Stromal cell of bone marrow (primary cell): ENCODE results near the gene HEATR3.

Source experiments
- DNase-seq: peaks from one replicate; pipeline ENCODE4 v3.0.0-alpha.2; 2012; ENCODE audit warnings: low read depth

HEATR3 gene

GRCh38 chr16:50153596-50154419 is 88.0 kb downstream of the HEATR3 start:
- no peak for DNase-seq

DNA sequence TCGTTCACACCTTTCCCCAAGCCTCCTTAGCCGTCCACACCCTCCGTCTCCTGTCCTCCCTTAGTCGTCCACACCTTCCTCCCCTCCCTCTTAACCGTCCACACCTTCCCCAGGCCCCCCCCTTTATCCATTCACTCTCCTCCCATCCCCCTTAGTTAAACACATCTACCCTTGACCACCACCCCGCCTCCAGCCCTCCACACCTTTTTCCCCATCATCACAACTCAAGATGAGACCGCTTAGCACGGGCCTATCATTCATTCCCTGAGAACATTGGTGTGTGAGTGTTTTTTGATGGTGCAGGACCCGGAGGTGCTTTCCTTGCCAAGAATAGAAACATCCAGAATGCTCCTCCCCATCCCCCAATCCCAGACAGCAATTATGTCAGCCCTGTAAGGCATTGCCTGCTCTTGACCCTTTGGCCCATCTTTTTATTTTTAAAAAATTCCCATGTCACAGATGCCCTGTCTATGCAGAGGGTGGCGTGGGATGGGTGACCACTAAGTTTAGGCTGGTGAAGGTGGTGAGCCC is 88.7 kb downstream of the HEATR3 start:
- DNase-seq, result no peak

- no peak for DNase-seq
Measured at GRCh38 chr16:50155925-50156324, 90.2 kb downstream of the HEATR3 start.
